HepG2 (cell line): ENCODE measurements around the gene CTNND2. TPM values are rescaled to one million over a fixed set of nuclear protein-coding genes. Genes with fewer than 3 reads are reported as not detected.

Experiments used
- ATAC-seq: fragments of 200-7000 bp; cut with Tn5 transposase; 3 replicates; pipeline ENCODE4 v1.9.1; 2020; ENCODE audit warnings: mild to moderate bottlenecking, moderate library complexity
- BruUV-seq: library from RNA; stranded (reverse); fragments of 400-500 nt; replicated peaks from 2 replicates; lab custom pipeline; 2021; lab: Mats Ljungman, UMichigan
- CTCF ChIA-PET: fragments of 300-600 bp; formaldehyde crosslinking; extraction: SDS; loops from one replicate; lab custom pipeline; 2021; ENCODE audit warnings: low total read pairs, inconsistent platforms, low intra/inter-chr PET ratio; lab: Yijun Ruan, JAX
- POLR2A ChIA-PET: fragments of 350-600 bp; sonication (Branson Sonifier 250); formaldehyde crosslinking; loops from one replicate; lab custom pipeline; 2020; ENCODE audit warnings: antibody characterized with exemption, inconsistent platforms; lab: Yijun Ruan, JAX
- DNase-seq: peaks from one replicate; pipeline ENCODE4 v3.0.0-alpha.2; 2015; ENCODE audit warnings: low spot score
- FAIRE-seq: peaks from 3 replicates; lab custom pipeline; 2011; peaks lifted over from hg19 to GRCh38; lab: Jason Lieb, UNC
- H2AFZ ChIP-seq: one replicate; pipeline ENCODE4 v1.6.1; 2011; ENCODE audit warnings: low read length, inconsistent platforms
- H3K27ac ChIP-seq: fragments of 300-600 bp; 3 replicates; pipeline ENCODE4 v1.8.0; 2011; ENCODE audit warnings: mixed run types, mild to moderate bottlenecking, mixed read lengths, low read length, inconsistent platforms; ENCODE audit not compliant: insufficient read depth; ENCODE audit errors: extremely low read length
- H3K27me3 ChIP-seq, 2 experiments: fragments of 200-600 bp in 1 of 2; 2 replicates in 1 of 2; 3 replicates in 1 of 2; pipeline versions ENCODE4 v1.6.0 to v1.8.0; 2011; ENCODE audit warnings: low read length in 2 of 2, mild to moderate bottlenecking in 2 of 2, moderate library complexity in 2 of 2, inconsistent platforms in 1 of 2; ENCODE audit not compliant: insufficient read depth in 2 of 2, control insufficient read depth in 1 of 2
- H3K36me3 ChIP-seq, 2 experiments: fragments of 200-600 bp in 1 of 2; replicated peaks in 1 of 2; 2 replicates in 1 of 2; 3 replicates in 1 of 2; pipeline versions ENCODE4 v1.5.1 to v1.8.0; 2011; ENCODE audit warnings: low read length in 2 of 2, inconsistent platforms in 1 of 2; ENCODE audit not compliant: insufficient read depth in 2 of 2, control insufficient read depth in 1 of 2
- H3K4me1 ChIP-seq: 2 replicates; pipeline ENCODE4 v1.5.1; 2012; ENCODE audit warnings: low read length, inconsistent platforms; ENCODE audit not compliant: insufficient read depth
- H3K4me2 ChIP-seq: 2 replicates; pipeline ENCODE4 v1.6.0; 2011; ENCODE audit warnings: low read depth, low read length, inconsistent platforms
- H3K4me3 ChIP-seq, 3 experiments: fragments of 200-600 bp in 1 of 3; sonication (generic), shearing (Covaris generic) in 1 of 3; replicated peaks in 1 of 3; 2 replicates each; pipeline ENCODE4 v1.5.1; 2011 to 2016; ENCODE audit warnings: low read length in 3 of 3, inconsistent platforms in 2 of 3, low read depth in 2 of 3, mild to moderate bottlenecking in 2 of 3, control low read depth in 1 of 3, mixed read lengths in 1 of 3; ENCODE audit not compliant: insufficient read depth in 1 of 3
- H3K79me2 ChIP-seq: one replicate; pipeline ENCODE4 v1.6.1; 2011; ENCODE audit warnings: low read length, inconsistent platforms; ENCODE audit not compliant: insufficient read depth
- H3K9ac ChIP-seq: 2 replicates; pipeline ENCODE4 v1.6.0; 2011; ENCODE audit warnings: mild to moderate bottlenecking, low read depth, low read length, inconsistent platforms; ENCODE audit not compliant: insufficient read depth
- H3K9me3 ChIP-seq: 2 replicates; pipeline ENCODE4 v1.5.1; 2012; ENCODE audit warnings: mild to moderate bottlenecking, low read length
- H4K20me1 ChIP-seq: 2 replicates; pipeline ENCODE4 v1.6.0; 2011; ENCODE audit warnings: inconsistent platforms, mild to moderate bottlenecking, low read length, moderate library complexity; ENCODE audit not compliant: insufficient read depth
- AKAP8 ChIP-seq: sonication (generic); formaldehyde crosslinking; IDR thresholded peaks from 2 replicates; pipeline ENCODE4 v1.5.1; 2020; ENCODE audit warnings: mild to moderate bottlenecking, missing genetic modification reagents
- ERF ChIP-seq: IDR thresholded peaks from 2 replicates; pipeline ENCODE4 v1.6.1; 2018; ENCODE audit warnings: missing biosample characterization, missing genetic modification reagents
- HINFP ChIP-seq: sonication (generic); formaldehyde crosslinking; IDR thresholded peaks from 2 replicates; pipeline ENCODE4 v1.4.0; 2020; ENCODE audit warnings: low read depth, mild to moderate bottlenecking, missing genetic modification reagents
- HNF1B ChIP-seq: sonication (generic); formaldehyde crosslinking; IDR thresholded peaks from 2 replicates; pipeline ENCODE4 v1.5.1; 2020; ENCODE audit warnings: mild to moderate bottlenecking, moderate library complexity, missing genetic modification reagents
- HOXA7 ChIP-seq: sonication (generic); formaldehyde crosslinking; IDR thresholded peaks from 2 replicates; pipeline ENCODE4 v1.8.1; 2022; ENCODE audit warnings: mild to moderate bottlenecking, missing genetic modification reagents, moderate library complexity
- HOXD1 ChIP-seq: sonication (generic); formaldehyde crosslinking; IDR thresholded peaks from 2 replicates; pipeline ENCODE4 v1.5.0; 2020; ENCODE audit warnings: missing genetic modification reagents
- MBNL3 ChIP-seq: fragments of 250-450 bp; sonication (Bioruptor Pico); conservative IDR thresholded peaks from 2 replicates; pipeline ENCODE4 v1.8.0; 2022; ENCODE audit warnings: mild to moderate bottlenecking, inconsistent platforms
- PAF1 ChIP-seq: IDR thresholded peaks from 2 replicates; pipeline ENCODE4 v1.6.1; 2016; ENCODE audit warnings: missing genetic modification reagents, missing compliant biosample characterization
- SNAI1 ChIP-seq: sonication (generic); formaldehyde crosslinking; IDR thresholded peaks from 2 replicates; pipeline ENCODE4 v1.5.0; 2020; ENCODE audit warnings: mild to moderate bottlenecking, missing genetic modification reagents, borderline replicate concordance
- U2AF2 ChIP-seq: fragments of 200-400 bp; formaldehyde crosslinking; IDR thresholded peaks from 2 replicates; pipeline ENCODE4 v1.6.1; 2017; ENCODE audit warnings: low read depth, mild to moderate bottlenecking, low read length
- ZSCAN25 ChIP-seq: sonication (generic); formaldehyde crosslinking; IDR thresholded peaks from 2 replicates; pipeline ENCODE4 v1.8.0; 2022; ENCODE audit warnings: mild to moderate bottlenecking, missing genetic modification reagents
- WGBS: methylation state at CpG from one replicate; pipeline ENCODE4 v1.1.6; 2017; ENCODE audit warnings: low lambda C conversion rate; 5-methylcytosine and 5-hydroxymethylcytosine counted together
- in situ Hi-C: cut with HindIII; loops from 2 replicates; pipeline ENCODE4 v1.10.0; 2017; ENCODE audit warnings: low pct_unique_long_range_greater_than_20kb; ENCODE audit not compliant: extremely low pct_ligation_motif_present
- intact Hi-C: fragments of 100-400 bp; cut with micrococcal nuclease; formaldehyde crosslinking; loops from one replicate; pipeline ENCODE4 v1.10.0; 2022; ENCODE audit not compliant: unreplicated experiment
- polyA plus RNA-seq, 8 experiments: library from polyadenylated mRNA; depleted of rRNA in 3 of 8; stranded (reverse) in 7 of 8; unstranded in 1 of 8; fragments of >200 nt; fragmentation: Illumina TruSeq in 4 of 8; extraction: Trizol in 4 of 8; gene quantifications; 2 replicates each; pipeline versions ENCODE4 v1.2.1 to v1.2.3, GENCODE V29; 2011 to 2016; ENCODE audit warnings: low read depth in 4 of 8, missing spikeins in 1 of 8, mixed read lengths in 1 of 8; ENCODE audit not compliant: insufficient read depth in 1 of 8
- total RNA-seq, 5 experiments: library from RNA; depleted of rRNA; stranded (reverse); fragments of >200 nt; fragmentation: Illumina TruSeq; extraction: Trizol; gene quantifications; 2 replicates each; pipeline ENCODE4 v1.2.3, GENCODE V29; 2016; ENCODE audit warnings: low read depth in 1 of 5
- TF ChIP-seq, protein P1 (sequence below): IDR thresholded peaks from 2 replicates; pipeline ENCODE4 v1.6.1; 2016; ENCODE audit warnings: control low read depth
- TF ChIP-seq, protein P2 (sequence below): sonication (generic); formaldehyde crosslinking; IDR thresholded peaks from 2 replicates; pipeline ENCODE4 v1.4.0; 2020; ENCODE audit warnings: mild to moderate bottlenecking, missing genetic modification reagents

The CTNND2 gene
- total and polyA plus RNA-seq, 2 of the 13 experiments (the other 11 are each of a cell fraction or from before 2014, with no cell fraction given), result not detected

- TF ChIP-seq, protein P1, sequence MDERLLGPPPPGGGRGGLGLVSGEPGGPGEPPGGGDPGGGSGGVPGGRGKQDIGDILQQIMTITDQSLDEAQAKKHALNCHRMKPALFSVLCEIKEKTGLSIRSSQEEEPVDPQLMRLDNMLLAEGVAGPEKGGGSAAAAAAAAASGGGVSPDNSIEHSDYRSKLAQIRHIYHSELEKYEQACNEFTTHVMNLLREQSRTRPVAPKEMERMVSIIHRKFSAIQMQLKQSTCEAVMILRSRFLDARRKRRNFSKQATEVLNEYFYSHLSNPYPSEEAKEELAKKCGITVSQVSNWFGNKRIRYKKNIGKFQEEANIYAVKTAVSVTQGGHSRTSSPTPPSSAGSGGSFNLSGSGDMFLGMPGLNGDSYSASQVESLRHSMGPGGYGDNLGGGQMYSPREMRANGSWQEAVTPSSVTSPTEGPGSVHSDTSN, result no peak
- TF ChIP-seq SNAI1 (CRISPR knock-in tag), result no peak
- no peak for TF ChIP-seq ERF
- no peak for TF ChIP-seq HOXD1 (CRISPR knock-in tag)
- no peak for TF ChIP-seq MBNL3
- no peak for TF ChIP-seq HNF1B (CRISPR knock-in tag)
- TF ChIP-seq AKAP8 (CRISPR knock-in tag), result no peak
- no peak for TF ChIP-seq ZSCAN25
These were observed 922.3 kb downstream of the CTNND2 start (continued) for GRCh38 chr5:10981932-10982331.

DNA sequence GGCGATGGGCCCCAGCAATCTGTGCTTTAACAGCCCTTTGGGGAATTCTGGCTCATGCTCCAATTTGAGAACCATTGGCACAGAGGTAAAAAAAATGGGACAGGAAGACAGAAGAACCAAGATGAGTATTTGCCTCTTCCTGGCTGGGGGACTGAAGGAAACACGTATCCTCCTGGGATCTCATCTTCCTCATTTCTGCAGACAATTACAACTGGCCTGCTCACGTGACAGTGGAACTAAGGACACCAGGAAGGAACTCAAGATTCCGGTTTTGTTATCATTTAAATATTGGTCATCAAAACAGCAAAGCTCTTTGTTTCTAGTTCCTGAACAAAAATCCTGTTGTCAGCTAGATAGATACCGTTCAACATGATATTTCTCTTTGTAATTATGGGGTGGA is 927.2 kb downstream of the CTNND2 start:
- H3K9me3 ChIP-seq, result no peaks in the 10 kb centered on the region
- BruUV-seq, result no TSS peak
- CTCF ChIA-PET, result no interaction called here
- peaks cover 44% of the 10 kb centered on the region for H3K4me1 ChIP-seq
- in situ Hi-C loops, result no loop called here
- H3K79me2 ChIP-seq, result no peaks in the 10 kb centered on the region
- 60% methylated on average over 5 of the region's 5 CpGs for WGBS
- no peak overlapping the region for H2AFZ ChIP-seq
- no peaks in the 10 kb centered on the region for H3K27me3 ChIP-seq
- no peak overlapping the region for H3K4me3 ChIP-seq
- TF ChIP-seq, protein P2, sequence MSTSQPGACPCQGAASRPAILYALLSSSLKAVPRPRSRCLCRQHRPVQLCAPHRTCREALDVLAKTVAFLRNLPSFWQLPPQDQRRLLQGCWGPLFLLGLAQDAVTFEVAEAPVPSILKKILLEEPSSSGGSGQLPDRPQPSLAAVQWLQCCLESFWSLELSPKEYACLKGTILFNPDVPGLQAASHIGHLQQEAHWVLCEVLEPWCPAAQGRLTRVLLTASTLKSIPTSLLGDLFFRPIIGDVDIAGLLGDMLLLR (CRISPR knock-in tag), result no peak
- no peak for TF ChIP-seq HOXA7 (CRISPR knock-in tag)
- no peak for TF ChIP-seq PAF1 (CRISPR knock-in tag)
- no peak for TF ChIP-seq U2AF2
- TF ChIP-seq HINFP (CRISPR knock-in tag), result no peak
- H3K4me2 ChIP-seq, result no peak overlapping the region
- DNase-seq (no peak), FAIRE-seq (no peak), ATAC-seq (no peak)
- no peaks in the 10 kb centered on the region for H4K20me1 ChIP-seq
- POLR2A ChIA-PET, result no interaction called here
- no peaks in the 10 kb centered on the region for H3K36me3 ChIP-seq
- no peak overlapping the region for H3K9ac ChIP-seq
- intact Hi-C loops, result no loop called here
- H3K27ac ChIP-seq, result no peak overlapping the region
